Trophoblast cell (in vitro differentiated cells and primary cell): ENCODE measurements around the gene FNDC11.
A peak's percentile ranks its signal among the peaks of the same experiment; 100 is the strongest.

Experiments
- DNase-seq, 2 donors: peaks; one replicate each; pipeline ENCODE4 v3.0.0-alpha.2; 2016
- H2AFZ ChIP-seq: 2 replicates; pipeline ENCODE4 v1.6.1; 2013; ENCODE audit warnings: low read length, moderate library complexity, mild to moderate bottlenecking; ENCODE audit not compliant: insufficient read depth, poor library complexity
- H2AK5ac ChIP-seq: 2 replicates; pipeline ENCODE4 v1.6.1; 2013; ENCODE audit warnings: mild to moderate bottlenecking, low read length
- H2BK120ac ChIP-seq: 2 replicates; pipeline ENCODE4 v1.6.1; 2013; ENCODE audit warnings: low read length, mild to moderate bottlenecking, moderate library complexity; ENCODE audit not compliant: insufficient read depth, poor library complexity
- H2BK12ac ChIP-seq: 2 replicates; pipeline ENCODE4 v1.6.1; 2013; ENCODE audit warnings: mild to moderate bottlenecking, low read length, moderate library complexity
- H2BK5ac ChIP-seq: 2 replicates; pipeline ENCODE4 v1.6.1; 2013; ENCODE audit warnings: low read length, low read depth, moderate library complexity, mild to moderate bottlenecking; ENCODE audit not compliant: poor library complexity
- H3K14ac ChIP-seq: 2 replicates; pipeline ENCODE4 v1.6.1; 2013; ENCODE audit warnings: mild to moderate bottlenecking, low read length
- H3K18ac ChIP-seq: 2 replicates; pipeline ENCODE4 v1.6.1; 2013; ENCODE audit warnings: mild to moderate bottlenecking, low read length
- H3K23ac ChIP-seq: 2 replicates; pipeline ENCODE4 v1.6.1; 2013; ENCODE audit warnings: low read length
- H3K27ac ChIP-seq: 2 replicates; pipeline ENCODE4 v1.5.1; 2013; ENCODE audit warnings: low read depth, mild to moderate bottlenecking, inconsistent platforms, low read length, moderate library complexity
- H3K27me3 ChIP-seq: 2 replicates; pipeline ENCODE4 v1.6.1; 2013; ENCODE audit warnings: inconsistent platforms, mild to moderate bottlenecking, low read length, moderate library complexity; ENCODE audit not compliant: insufficient read depth
- H3K36me3 ChIP-seq, 2 experiments: 1 replicate in 1 of 2; 2 replicates in 1 of 2; pipeline ENCODE4 v1.6.1; 2013; ENCODE audit warnings: low read length in 2 of 2, mild to moderate bottlenecking in 2 of 2, moderate library complexity in 1 of 2; ENCODE audit not compliant: insufficient read depth in 2 of 2, control insufficient read depth in 1 of 2
- H3K4ac ChIP-seq: 2 replicates; pipeline ENCODE4 v1.6.1; 2013; ENCODE audit warnings: low read depth, mild to moderate bottlenecking, low read length, moderate library complexity
- H3K4me1 ChIP-seq, 2 experiments: 1 replicate in 1 of 2; 2 replicates in 1 of 2; pipeline ENCODE4 v1.6.1; 2013; ENCODE audit warnings: low read length in 2 of 2, mild to moderate bottlenecking in 2 of 2, moderate library complexity in 1 of 2; ENCODE audit not compliant: insufficient read depth in 2 of 2, control insufficient read depth in 1 of 2
- H3K4me2 ChIP-seq: 2 replicates; pipeline ENCODE4 v1.6.1; 2013; ENCODE audit warnings: inconsistent platforms, mild to moderate bottlenecking, low read length, moderate library complexity
- H3K4me3 ChIP-seq: 2 replicates; pipeline ENCODE4 v1.5.1; 2013; ENCODE audit warnings: mild to moderate bottlenecking, low read depth, low read length, inconsistent platforms
- H3K79me1 ChIP-seq: one replicate; pipeline ENCODE4 v1.6.1; 2013; ENCODE audit warnings: low read length
- H3K79me2 ChIP-seq: 2 replicates; pipeline ENCODE4 v1.6.1; 2013; ENCODE audit warnings: low read length, mild to moderate bottlenecking; ENCODE audit not compliant: control insufficient read depth, insufficient read depth, poor library complexity
- H3K9ac ChIP-seq: 2 replicates; pipeline ENCODE4 v1.6.1; 2013; ENCODE audit warnings: mild to moderate bottlenecking, low read length
- H3K9me3 ChIP-seq: 2 replicates; pipeline ENCODE4 v1.6.1; 2013; ENCODE audit warnings: low read depth, mild to moderate bottlenecking, control low read depth, inconsistent platforms, low read length; ENCODE audit not compliant: insufficient read depth
- H4K12ac ChIP-seq: 2 replicates; pipeline ENCODE4 v1.6.1; 2013; ENCODE audit warnings: low read depth, mild to moderate bottlenecking, low read length, moderate library complexity
- H4K8ac ChIP-seq: 2 replicates; pipeline ENCODE4 v1.6.1; 2013; ENCODE audit warnings: low read depth, mild to moderate bottlenecking, low read length, moderate library complexity
- H4K91ac ChIP-seq: one replicate; pipeline ENCODE4 v1.6.1; 2013; ENCODE audit warnings: low read depth, mild to moderate bottlenecking, low read length, moderate library complexity
- WGBS: extraction: QIAGEN DNeasy Blood & Tissue Kit; methylation state at CpG from one replicate; pipeline ENCODE4 v1.1.7; 2013; ENCODE audit warnings: missing lambda C conversion rate; ENCODE audit not compliant: insufficient read length, insufficient coverage; ENCODE audit errors: extremely low coverage; 5-methylcytosine and 5-hydroxymethylcytosine counted together

The FNDC11 gene

GRCh38 chr20:63572788-63573646, 19.1 kb downstream of the FNDC11 start:
- H2BK120ac ChIP-seq: no peak overlapping the region
- DNase-seq: peak in 1 of 2 donors; percentile 29
- no peak overlapping the region for H2AFZ ChIP-seq
- H3K9me3 ChIP-seq: no peaks in the 10 kb centered on the region
- no peak overlapping the region for H2BK12ac ChIP-seq
- H3K79me2 ChIP-seq: peaks cover 3% of the 10 kb centered on the region
- H2BK5ac ChIP-seq: no peak overlapping the region
- H4K8ac ChIP-seq: no peak overlapping the region
- H3K14ac ChIP-seq: no peak overlapping the region
- H3K27me3 ChIP-seq: no peaks in the 10 kb centered on the region
- H3K4me2 ChIP-seq: peak overlapping the region; percentile 99
- H3K23ac ChIP-seq: no peak overlapping the region
- H4K91ac ChIP-seq: no peak overlapping the region
- H3K4me1 ChIP-seq: peaks cover 3 to 12% of the 10 kb centered on the region in 2 experiments
- H3K4ac ChIP-seq: no peak overlapping the region
- no peak overlapping the region for H2AK5ac ChIP-seq
- peaks cover 8% of the 10 kb centered on the region for H3K79me1 ChIP-seq
- no peak overlapping the region for H3K27ac ChIP-seq
- H3K4me3 ChIP-seq: no peak overlapping the region
- H4K12ac ChIP-seq: no peak overlapping the region
- peaks cover 0 to 8% of the 10 kb centered on the region in 2 experiments for H3K36me3 ChIP-seq
- WGBS: no CpG with 5 or more reads among the region's 34 CpGs
- H3K18ac ChIP-seq: no peak overlapping the region
- H3K9ac ChIP-seq: no peak overlapping the region

GRCh38 chr20:63573647-63574131, 19.7 kb downstream of the FNDC11 start:
- Histone ChIP-seq H3K4me3 (peak overlapping the region; percentile 67), H3K9me3 (no peaks in the 10 kb centered on the region), H4K12ac (peak overlapping the region; percentile 71), H3K14ac (peak overlapping the region; percentile 83), H4K91ac (peak overlapping the region; percentile 81), H3K79me1 (peaks cover 8% of the 10 kb centered on the region), H2BK12ac (no peak overlapping the region), H3K36me3 (peaks cover 0 to 4% of the 10 kb centered on the region in 2 experiments), H4K8ac (no peak overlapping the region), H3K4ac (peak overlapping the region; percentile 56), H3K9ac (peak overlapping the region; percentile 84), H3K27ac (no peak overlapping the region), H3K27me3 (no peaks in the 10 kb centered on the region), H3K23ac (no peak overlapping the region), H2AK5ac (peak overlapping the region; percentile 44), H3K18ac (peak overlapping the region; percentile 43), H3K79me2 (peaks cover 3% of the 10 kb centered on the region), H2BK120ac (no peak overlapping the region), H3K4me2 (peak overlapping the region; percentile 99), H2AFZ (peak overlapping the region; percentile 84), H2BK5ac (no peak overlapping the region), H3K4me1 (peaks cover 3 to 12% of the 10 kb centered on the region in 2 experiments)
- DNase-seq: peak in 1 of 2 donors; percentile 14
- no CpG with 5 or more reads among the region's 24 CpGs for WGBS

- no CpG with 5 or more reads among the region's 40 CpGs for WGBS
- Histone ChIP-seq H3K4ac (peak within 1 kb of the TSS; percentile 56), H2BK120ac (peak within 1 kb of the TSS; percentile 67), H3K79me1 (peaks cover 8% of the 10 kb centered on the region), H3K79me2 (peaks cover 3% of the 10 kb centered on the region), H3K23ac (no peak within 1 kb of the TSS), H3K27me3 (no peaks in the 10 kb centered on the region), H3K27ac (no peak within 1 kb of the TSS), H3K4me1 (peaks cover 3 to 12% of the 10 kb centered on the region in 2 experiments), H3K36me3 (peaks cover 0 to 1% of the 10 kb centered on the region in 2 experiments), H3K9me3 (no peaks in the 10 kb centered on the region), H2BK5ac (peak within 1 kb of the TSS; percentile 49), H4K91ac (peak within 1 kb of the TSS; percentile 87), H2AK5ac (peak within 1 kb of the TSS; percentile 67), H2AFZ (peak within 1 kb of the TSS; percentile 96), H4K8ac (peak within 1 kb of the TSS; percentile 94), H3K18ac (peak within 1 kb of the TSS; percentile 55), H2BK12ac (peak within 1 kb of the TSS; percentile 64), H3K4me2 (peak within 1 kb of the TSS; percentile 99), H3K14ac (peak within 1 kb of the TSS; percentile 83), H3K9ac (peak within 1 kb of the TSS; percentile 84), H4K12ac (peak within 1 kb of the TSS; percentile 73), H3K4me3 (peak within 1 kb of the TSS; percentile 67)
- DNase-seq: peak; percentile 32 to 69
Observed at GRCh38 chr20:63574156-63574828, 20.3 kb downstream of the FNDC11 start, which contains the start of gene HELZ2. HELZ2 (minus strand) TSS chr20:63574239; CDS start chr20:63572385, 1,854 bp downstream.
